ENCODE measurements around the gene SCARB1.

The SCARB1 gene

GRCh38 chr12:124745891-124746570 is 117.6 kb downstream of the SCARB1 start (continued):
- TF ChIP-seq ZNF785 (tag by site-specific recombination; IDR thresholded peaks at IDR 0.05): 0 out of 2 replicates have a peak, but pooled peaks have one; percentile 38
- TF ChIP-seq, protein P1, sequence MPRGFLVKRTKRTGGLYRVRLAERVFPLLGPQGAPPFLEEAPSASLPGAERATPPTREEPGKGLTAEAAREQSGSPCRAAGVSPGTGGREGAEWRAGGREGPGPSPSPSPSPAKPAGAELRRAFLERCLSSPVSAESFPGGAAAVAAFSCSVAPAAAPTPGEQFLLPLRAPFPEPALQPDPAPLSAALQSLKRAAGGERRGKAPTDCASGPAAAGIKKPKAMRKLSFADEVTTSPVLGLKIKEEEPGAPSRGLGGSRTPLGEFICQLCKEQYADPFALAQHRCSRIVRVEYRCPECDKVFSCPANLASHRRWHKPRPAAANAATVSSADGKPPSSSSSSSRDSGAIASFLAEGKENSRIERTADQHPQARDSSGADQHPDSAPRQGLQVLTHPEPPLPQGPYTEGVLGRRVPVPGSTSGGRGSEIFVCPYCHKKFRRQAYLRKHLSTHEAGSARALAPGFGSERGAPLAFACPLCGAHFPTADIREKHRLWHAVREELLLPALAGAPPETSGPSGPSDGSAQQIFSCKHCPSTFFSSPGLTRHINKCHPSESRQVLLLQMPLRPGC (tag by site-specific recombination; IDR thresholded peaks at IDR 0.05): 0 out of 2 replicates have a peak, but pooled peaks have one; percentile 69
- no peak for TF ChIP-seq HOXC10 (CRISPR knock-in tag; IDR thresholded peaks at IDR 0.05)
- no peak for TF ChIP-seq ZNF132 (tag by site-specific recombination; IDR thresholded peaks at IDR 0.05; ENCODE audit: borderline replicate concordance)
- no peak for TF ChIP-seq ZNF10 (tag by site-specific recombination; IDR thresholded peaks at IDR 0.05)
- TF ChIP-seq ZFP37 (tag by site-specific recombination; IDR thresholded peaks at IDR 0.05): no peak
- TF ChIP-seq, protein P2, sequence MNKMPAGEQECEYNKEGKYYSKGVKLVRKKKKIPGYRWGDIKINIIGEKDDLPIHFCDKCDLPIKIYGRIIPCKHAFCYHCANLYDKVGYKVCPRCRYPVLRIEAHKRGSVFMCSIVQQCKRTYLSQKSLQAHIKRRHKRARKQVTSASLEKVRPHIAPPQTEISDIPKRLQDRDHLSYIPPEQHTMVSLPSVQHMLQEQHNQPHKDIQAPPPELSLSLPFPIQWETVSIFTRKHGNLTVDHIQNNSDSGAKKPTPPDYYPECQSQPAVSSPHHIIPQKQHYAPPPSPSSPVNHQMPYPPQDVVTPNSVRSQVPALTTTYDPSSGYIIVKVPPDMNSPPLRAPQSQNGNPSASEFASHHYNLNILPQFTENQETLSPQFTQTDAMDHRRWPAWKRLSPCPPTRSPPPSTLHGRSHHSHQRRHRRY (tag by site-specific recombination; IDR thresholded peaks at IDR 0.05): no peak
- TF ChIP-seq ZNF223 (tag by site-specific recombination; IDR thresholded peaks at IDR 0.05): 0 out of 2 replicates have a peak, but pooled peaks have one; percentile 46
- TF ChIP-seq OVOL3 (tag by site-specific recombination; IDR thresholded peaks at IDR 0.05): no peak
- TF ChIP-seq ZNF555 (tag by site-specific recombination; conservative IDR thresholded peaks at IDR 0.05): no peak
- no peak for TF ChIP-seq SCRT2 (tag by site-specific recombination; IDR thresholded peaks at IDR 0.05)
- no peak for TF ChIP-seq ZNF544 (tag by site-specific recombination; IDR thresholded peaks at IDR 0.05)
- no peak for TF ChIP-seq BCL6B (tag by site-specific recombination; IDR thresholded peaks at IDR 0.05)
- no peak for TF ChIP-seq ZNF140 (tag by site-specific recombination; IDR thresholded peaks at IDR 0.05)
- no peak for TF ChIP-seq ZNF549 (tag by site-specific recombination; IDR thresholded peaks at IDR 0.05)
- no peak for TF ChIP-seq ZNF433 (tag by site-specific recombination; IDR thresholded peaks at IDR 0.05; ENCODE audit: low read depth)
- peak; percentile 72; the same call in 1 of the 2 replicates for TF ChIP-seq ZBTB20 (tag by site-specific recombination; IDR thresholded peaks at IDR 0.05)
- TF ChIP-seq KLF10 (tag by site-specific recombination; IDR thresholded peaks at IDR 0.05): peak; percentile 93
- peak; percentile 95 for TF ChIP-seq ZFHX2 (tag by site-specific recombination; conservative IDR thresholded peaks at IDR 0.05)
- TF ChIP-seq KLF8 (tag by site-specific recombination; IDR thresholded peaks at IDR 0.05): peak; percentile 28; the same call in 1 of the 2 replicates
- no peak for TF ChIP-seq PRDM2 (tag by site-specific recombination; IDR thresholded peaks at IDR 0.05; ENCODE audit: borderline replicate concordance)
- TF ChIP-seq ZNF16 (tag by site-specific recombination; IDR thresholded peaks at IDR 0.05; ENCODE audit: low read depth): no peak
- no peak for TF ChIP-seq ZSCAN16 (tag by site-specific recombination; IDR thresholded peaks at IDR 0.05)
- TF ChIP-seq ZNF626 (tag by site-specific recombination; IDR thresholded peaks at IDR 0.05): no peak
- TF ChIP-seq GLIS2 (tag by site-specific recombination; IDR thresholded peaks at IDR 0.05): peak; percentile 70
- no peak for TF ChIP-seq ZNF155 (tag by site-specific recombination; IDR thresholded peaks at IDR 0.05)
- no peak for TF ChIP-seq HOXD13 (CRISPR knock-in tag; IDR thresholded peaks at IDR 0.05; ENCODE audit: borderline replicate concordance)
- TF ChIP-seq ZNF354C (tag by site-specific recombination; IDR thresholded peaks at IDR 0.05; ENCODE audit: borderline replicate concordance, low read depth): no peak
- TF ChIP-seq ZNF776 (tag by site-specific recombination; IDR thresholded peaks at IDR 0.05; ENCODE audit: borderline replicate concordance): no peak
- TF ChIP-seq, protein P3, sequence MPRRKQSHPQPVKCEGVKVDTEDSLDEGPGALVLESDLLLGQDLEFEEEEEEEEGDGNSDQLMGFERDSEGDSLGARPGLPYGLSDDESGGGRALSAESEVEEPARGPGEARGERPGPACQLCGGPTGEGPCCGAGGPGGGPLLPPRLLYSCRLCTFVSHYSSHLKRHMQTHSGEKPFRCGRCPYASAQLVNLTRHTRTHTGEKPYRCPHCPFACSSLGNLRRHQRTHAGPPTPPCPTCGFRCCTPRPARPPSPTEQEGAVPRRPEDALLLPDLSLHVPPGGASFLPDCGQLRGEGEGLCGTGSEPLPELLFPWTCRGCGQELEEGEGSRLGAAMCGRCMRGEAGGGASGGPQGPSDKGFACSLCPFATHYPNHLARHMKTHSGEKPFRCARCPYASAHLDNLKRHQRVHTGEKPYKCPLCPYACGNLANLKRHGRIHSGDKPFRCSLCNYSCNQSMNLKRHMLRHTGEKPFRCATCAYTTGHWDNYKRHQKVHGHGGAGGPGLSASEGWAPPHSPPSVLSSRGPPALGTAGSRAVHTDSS (tag by site-specific recombination; IDR thresholded peaks at IDR 0.05): 0 out of 2 replicates have a peak, but pooled peaks have one; percentile 12
